Stimulated activated CD4-positive, alpha-beta T cell treated with anti-CD3 and anti-CD28 coated beads, Interleukin-15, amount 100 ng/mL, for 48 hours (primary cell): Measurements from ENCODE around the gene GLCE.
"Not testable (repeated sequence)": the region's sequence is repeated elsewhere in the genome, so short reads cannot be mapped to it uniquely, and the experiment has no call there.

ENCODE experiments used
- DNase-seq, 2 donors: peaks; one replicate each; pipeline ENCODE4 v3.0.0-alpha.2; 2020; ENCODE audit warnings: low read depth in 2 of 2

GLCE gene

GRCh38 chr15:69299451-69299886, 139.0 kb downstream of the GLCE start:
- DNase-seq, result no peak

DNA sequence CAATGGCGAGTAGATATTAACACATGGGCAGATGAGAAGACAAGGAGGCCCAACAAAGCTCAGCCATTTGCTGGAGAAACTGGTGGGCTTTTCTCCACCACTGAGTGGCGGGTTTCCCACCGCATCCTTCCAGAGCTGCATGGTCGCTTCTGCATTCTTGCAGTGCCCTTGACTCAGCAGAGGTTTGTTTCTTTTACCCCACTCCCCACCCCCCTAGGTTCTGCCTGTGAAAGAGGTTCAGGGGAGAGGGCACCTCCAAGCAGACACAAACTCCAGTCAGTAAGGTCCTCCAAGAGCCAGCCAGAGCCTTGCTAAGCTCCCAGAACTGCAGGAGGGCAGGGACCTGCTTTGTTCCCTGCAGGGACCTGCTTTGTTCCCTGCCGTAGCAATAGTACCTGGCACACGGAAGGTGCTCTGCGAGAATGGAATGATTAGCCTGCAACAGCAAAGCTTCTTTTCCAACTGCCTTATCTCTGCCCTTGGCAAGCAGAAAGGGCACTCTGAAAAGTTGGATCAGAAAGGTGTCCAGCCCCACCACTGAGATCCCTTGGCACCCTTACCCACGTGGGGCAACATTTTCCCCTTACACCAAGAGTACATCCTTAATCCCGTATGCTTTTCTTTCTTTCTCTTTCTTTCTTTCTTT, 139.6 kb downstream of the GLCE start:
- no peak for DNase-seq

- DNase-seq, result not testable (repeated sequence)
These were observed 140.7 kb downstream of the GLCE start for GRCh38 chr15:69301101-69301500.

- not testable (repeated sequence) for DNase-seq
These were observed 141.7 kb downstream of the GLCE start for GRCh38 chr15:69302087-69302486.

DNA sequence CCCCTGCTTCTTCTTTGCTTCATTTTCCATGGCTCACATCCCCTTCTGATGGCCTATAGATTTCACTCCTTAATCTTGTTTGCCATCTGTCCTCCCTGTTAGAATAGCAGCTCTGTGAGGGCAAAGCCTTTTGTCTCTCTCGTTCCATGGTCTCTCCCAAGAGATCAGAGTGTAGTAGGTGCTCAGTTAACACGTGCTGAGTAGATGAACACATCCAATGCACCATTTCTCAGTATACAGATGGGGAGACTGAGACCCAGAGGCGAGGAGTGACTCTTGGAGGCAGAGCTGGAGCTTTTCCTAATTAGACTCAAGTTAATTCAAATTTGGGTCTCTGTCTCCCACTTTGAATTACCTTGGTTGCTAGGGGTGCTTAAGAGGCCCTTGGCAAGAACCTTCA, 142.5 kb downstream of the GLCE start:
- no peak for DNase-seq

GRCh38 chr15:69303337-69304181, 143.1 kb downstream of the GLCE start:
- no peak for DNase-seq

- no peak for DNase-seq
These were observed 143.7 kb downstream of the GLCE start for GRCh38 chr15:69304182-69304545.

DNA sequence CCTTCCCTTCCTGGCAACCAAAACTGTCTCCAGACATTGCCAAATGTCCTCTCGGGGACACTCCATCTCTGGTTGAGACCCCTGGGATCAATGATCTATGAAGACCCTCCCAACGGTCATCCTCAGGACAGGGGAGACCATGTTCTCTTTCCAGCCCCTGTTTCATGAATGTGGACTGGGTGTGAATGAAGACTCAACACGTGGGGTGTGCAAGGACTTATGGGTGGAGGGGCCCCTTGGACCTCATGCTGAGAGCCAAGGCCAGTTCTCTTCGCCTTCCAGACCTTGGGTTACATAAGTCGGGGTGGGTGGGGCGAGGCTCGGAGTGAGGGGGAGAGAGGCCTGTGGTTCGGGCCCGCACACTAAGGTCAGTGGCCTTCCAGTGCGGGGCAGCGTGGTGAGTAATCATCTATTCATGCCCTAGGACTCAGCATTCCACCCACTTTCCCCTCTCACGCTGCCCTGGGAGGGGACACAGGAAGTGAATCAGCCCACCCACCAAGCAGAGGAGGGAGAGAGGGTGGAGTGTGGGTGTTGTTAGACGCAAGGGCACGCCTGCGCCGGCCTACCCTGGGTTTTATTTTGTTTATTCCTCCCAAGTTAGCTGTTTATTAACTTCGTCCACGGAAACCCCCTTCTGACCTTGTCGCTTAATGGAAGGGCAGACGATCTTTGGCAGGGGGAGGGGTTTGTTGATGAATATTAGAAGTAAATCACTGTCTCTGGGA, 144.9 kb downstream of the GLCE start:
- no peak for DNase-seq

GRCh38 chr15:69305933-69306568, 145.6 kb downstream of the GLCE start:
- DNase-seq, result no peak

GRCh38 chr15:69307939-69308338, 147.5 kb downstream of the GLCE start:
- DNase-seq, result no peak

DNA sequence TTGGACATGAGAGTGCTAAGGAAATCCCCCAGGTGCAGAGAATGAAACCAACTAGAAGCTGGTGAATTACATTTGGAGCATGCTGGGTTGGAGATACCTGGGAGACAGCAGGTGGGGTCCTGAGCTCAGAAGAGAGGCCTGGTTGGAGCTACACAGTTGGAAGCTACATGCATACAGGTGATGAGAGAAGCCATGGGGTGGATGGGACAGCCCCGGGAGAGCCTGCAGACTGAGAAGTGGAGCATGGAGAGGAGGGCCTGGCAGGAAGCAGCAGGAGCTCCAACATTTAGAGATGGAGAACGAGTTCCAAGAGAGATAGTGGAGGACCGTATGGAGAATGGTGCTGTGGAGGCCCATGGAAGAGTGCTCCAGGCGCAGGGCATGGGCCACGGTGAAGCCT, 148.5 kb downstream of the GLCE start:
- DNase-seq, result no peak

DNA sequence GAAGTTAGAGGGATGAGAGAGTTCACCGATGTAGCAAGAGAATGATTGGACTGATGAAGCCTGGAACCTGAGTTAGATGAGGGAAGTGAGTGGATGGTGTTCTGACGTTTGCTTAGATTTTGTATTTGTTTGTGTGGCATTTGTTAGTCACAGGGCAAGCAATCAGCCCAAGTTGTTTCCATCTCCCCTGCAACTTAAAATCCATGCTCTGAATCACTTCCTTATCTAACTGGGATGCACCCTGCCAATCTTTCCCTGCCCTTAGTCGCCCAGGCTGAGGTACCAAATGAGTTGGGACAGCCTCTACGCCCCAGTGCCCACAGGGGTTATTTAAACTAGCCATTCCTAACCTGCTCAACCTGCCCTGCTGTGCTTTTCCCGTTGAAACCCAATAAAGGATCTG, 150.9 kb downstream of the GLCE start:
- DNase-seq, result no peak

- DNase-seq, result no peak
These were observed 153.1 kb downstream of the GLCE start for GRCh38 chr15:69313432-69314000.

DNA sequence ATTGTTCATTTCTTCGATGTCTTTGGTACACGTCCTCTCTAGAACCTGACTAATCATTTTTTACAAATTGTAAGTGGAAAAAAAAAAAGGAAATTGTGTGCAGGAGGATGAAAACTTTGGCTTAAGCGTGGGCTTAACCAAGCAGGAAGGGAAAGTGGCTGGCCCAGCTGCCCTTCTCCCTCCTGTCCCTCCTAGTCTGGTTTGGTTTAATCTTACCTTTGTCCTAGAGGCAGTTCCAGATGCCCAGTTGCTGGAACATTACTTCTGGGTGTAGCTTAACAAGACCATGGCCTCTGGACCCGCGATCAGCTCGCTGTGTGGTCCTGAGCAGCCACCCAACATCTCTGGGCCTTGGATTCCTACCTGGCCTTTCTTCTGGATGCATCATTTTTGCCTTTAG, 153.7 kb downstream of the GLCE start:
- no peak for DNase-seq

DNA sequence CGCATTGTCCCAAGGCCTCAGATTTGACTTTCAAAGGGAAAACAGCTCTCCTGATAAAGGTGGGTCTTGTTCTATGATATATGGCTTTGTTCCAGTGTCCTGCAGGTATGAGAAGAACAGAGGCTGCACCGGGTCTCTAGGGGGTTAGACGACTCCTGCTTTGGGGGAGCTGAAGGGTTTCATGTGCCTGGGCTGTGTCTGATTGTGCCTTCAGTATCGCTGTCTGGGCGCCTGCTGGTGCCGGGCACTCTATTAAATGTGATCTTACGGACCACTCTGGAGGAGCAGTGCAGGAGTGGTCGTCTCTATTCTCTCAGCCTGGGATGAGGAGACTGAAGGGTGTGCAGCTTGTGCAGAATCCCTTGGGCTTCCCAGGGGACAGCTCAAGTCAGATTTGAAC, 154.3 kb downstream of the GLCE start:
- DNase-seq, result no peak

GRCh38 chr15:69315402-69316110, 155.1 kb downstream of the GLCE start:
- no peak for DNase-seq

GRCh38 chr15:69316291-69316690, 155.9 kb downstream of the GLCE start:
- no peak for DNase-seq

- no peak for DNase-seq
These were observed 157.0 kb downstream of the GLCE start for GRCh38 chr15:69317392-69317841.

- DNase-seq, result no peak
These were observed 157.6 kb downstream of the GLCE start for GRCh38 chr15:69318033-69318432.

GRCh38 chr15:69319384-69320375, 159.2 kb downstream of the GLCE start:
- no peak for DNase-seq
